ENCODE results near the gene SLC13A3. TPM values are rescaled to one million over a fixed set of nuclear protein-coding genes. Genes with fewer than 3 reads are reported as not detected.

The SLC13A3 gene
- total and polyA plus RNA-seq, 4 donors, result 1.5 to 10.7 (median 8.3) TPM

- 60% methylated on average over 2 of the region's 2 CpGs for WGBS
- H3K9ac ChIP-seq (ENCODE audit: low read depth in 1 of 2, low read length in 2 of 2), result no peak overlapping the region
- no peaks in the 10 kb centered on the region for H3K9me3 ChIP-seq (ENCODE audit: control insufficient read depth in 4 of 4, low read length in 3 of 4)
- H3K27me3 ChIP-seq (ENCODE audit: control insufficient read depth in 4 of 4, insufficient read depth in 4 of 4, low read length in 3 of 4), result no peaks in the 10 kb centered on the region
- H3K4me3 ChIP-seq (ENCODE audit: low read depth in 1 of 3, low read length in 3 of 3), result no peak overlapping the region
- H3K36me3 ChIP-seq (ENCODE audit: control insufficient read depth in 4 of 4, insufficient read depth in 3 of 4, low read depth in 1 of 4, low read length in 3 of 4), result no peaks in the 10 kb centered on the region
- no peak overlapping the region for H3K27ac ChIP-seq (ENCODE audit: low read depth in 1 of 2, low read length in 2 of 2)
- TF ChIP-seq, protein P1, sequence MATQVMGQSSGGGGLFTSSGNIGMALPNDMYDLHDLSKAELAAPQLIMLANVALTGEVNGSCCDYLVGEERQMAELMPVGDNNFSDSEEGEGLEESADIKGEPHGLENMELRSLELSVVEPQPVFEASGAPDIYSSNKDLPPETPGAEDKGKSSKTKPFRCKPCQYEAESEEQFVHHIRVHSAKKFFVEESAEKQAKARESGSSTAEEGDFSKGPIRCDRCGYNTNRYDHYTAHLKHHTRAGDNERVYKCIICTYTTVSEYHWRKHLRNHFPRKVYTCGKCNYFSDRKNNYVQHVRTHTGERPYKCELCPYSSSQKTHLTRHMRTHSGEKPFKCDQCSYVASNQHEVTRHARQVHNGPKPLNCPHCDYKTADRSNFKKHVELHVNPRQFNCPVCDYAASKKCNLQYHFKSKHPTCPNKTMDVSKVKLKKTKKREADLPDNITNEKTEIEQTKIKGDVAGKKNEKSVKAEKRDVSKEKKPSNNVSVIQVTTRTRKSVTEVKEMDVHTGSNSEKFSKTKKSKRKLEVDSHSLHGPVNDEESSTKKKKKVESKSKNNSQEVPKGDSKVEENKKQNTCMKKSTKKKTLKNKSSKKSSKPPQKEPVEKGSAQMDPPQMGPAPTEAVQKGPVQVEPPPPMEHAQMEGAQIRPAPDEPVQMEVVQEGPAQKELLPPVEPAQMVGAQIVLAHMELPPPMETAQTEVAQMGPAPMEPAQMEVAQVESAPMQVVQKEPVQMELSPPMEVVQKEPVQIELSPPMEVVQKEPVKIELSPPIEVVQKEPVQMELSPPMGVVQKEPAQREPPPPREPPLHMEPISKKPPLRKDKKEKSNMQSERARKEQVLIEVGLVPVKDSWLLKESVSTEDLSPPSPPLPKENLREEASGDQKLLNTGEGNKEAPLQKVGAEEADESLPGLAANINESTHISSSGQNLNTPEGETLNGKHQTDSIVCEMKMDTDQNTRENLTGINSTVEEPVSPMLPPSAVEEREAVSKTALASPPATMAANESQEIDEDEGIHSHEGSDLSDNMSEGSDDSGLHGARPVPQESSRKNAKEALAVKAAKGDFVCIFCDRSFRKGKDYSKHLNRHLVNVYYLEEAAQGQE (IDR thresholded peaks at IDR 0.05), result no peak
- TF ChIP-seq MAX (IDR thresholded peaks at IDR 0.05) (no peak), RXRA (IDR thresholded peaks at IDR 0.05) (no peak), SP1 (IDR thresholded peaks at IDR 0.05) (no peak), TAF1 (conservative IDR thresholded peaks at IDR 0.05) (no peak), NR2F2 (IDR thresholded peaks at IDR 0.05) (no peak), HNF4A (conservative IDR thresholded peaks at IDR 0.05) (no peak), GABPA (IDR thresholded peaks at IDR 0.05 in 1 of 2, conservative IDR thresholded peaks at IDR 0.05 in 1 of 2) (no peak), FOXA2 (IDR thresholded peaks at IDR 0.05) (no peak), YY1 (IDR thresholded peaks at IDR 0.05) (no peak), EGR1 (IDR thresholded peaks at IDR 0.05; ENCODE audit: low read depth in 2 of 2) (no peak), ATF3 (IDR thresholded peaks at IDR 0.05) (no peak), RAD21 (IDR thresholded peaks at IDR 0.05) (no peak)
- TF ChIP-seq, protein P2, sequence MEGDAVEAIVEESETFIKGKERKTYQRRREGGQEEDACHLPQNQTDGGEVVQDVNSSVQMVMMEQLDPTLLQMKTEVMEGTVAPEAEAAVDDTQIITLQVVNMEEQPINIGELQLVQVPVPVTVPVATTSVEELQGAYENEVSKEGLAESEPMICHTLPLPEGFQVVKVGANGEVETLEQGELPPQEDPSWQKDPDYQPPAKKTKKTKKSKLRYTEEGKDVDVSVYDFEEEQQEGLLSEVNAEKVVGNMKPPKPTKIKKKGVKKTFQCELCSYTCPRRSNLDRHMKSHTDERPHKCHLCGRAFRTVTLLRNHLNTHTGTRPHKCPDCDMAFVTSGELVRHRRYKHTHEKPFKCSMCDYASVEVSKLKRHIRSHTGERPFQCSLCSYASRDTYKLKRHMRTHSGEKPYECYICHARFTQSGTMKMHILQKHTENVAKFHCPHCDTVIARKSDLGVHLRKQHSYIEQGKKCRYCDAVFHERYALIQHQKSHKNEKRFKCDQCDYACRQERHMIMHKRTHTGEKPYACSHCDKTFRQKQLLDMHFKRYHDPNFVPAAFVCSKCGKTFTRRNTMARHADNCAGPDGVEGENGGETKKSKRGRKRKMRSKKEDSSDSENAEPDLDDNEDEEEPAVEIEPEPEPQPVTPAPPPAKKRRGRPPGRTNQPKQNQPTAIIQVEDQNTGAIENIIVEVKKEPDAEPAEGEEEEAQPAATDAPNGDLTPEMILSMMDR (IDR thresholded peaks at IDR 0.05; ENCODE audit: low read depth, low read length, missing input control), result no peak
- TF ChIP-seq, protein P3, sequence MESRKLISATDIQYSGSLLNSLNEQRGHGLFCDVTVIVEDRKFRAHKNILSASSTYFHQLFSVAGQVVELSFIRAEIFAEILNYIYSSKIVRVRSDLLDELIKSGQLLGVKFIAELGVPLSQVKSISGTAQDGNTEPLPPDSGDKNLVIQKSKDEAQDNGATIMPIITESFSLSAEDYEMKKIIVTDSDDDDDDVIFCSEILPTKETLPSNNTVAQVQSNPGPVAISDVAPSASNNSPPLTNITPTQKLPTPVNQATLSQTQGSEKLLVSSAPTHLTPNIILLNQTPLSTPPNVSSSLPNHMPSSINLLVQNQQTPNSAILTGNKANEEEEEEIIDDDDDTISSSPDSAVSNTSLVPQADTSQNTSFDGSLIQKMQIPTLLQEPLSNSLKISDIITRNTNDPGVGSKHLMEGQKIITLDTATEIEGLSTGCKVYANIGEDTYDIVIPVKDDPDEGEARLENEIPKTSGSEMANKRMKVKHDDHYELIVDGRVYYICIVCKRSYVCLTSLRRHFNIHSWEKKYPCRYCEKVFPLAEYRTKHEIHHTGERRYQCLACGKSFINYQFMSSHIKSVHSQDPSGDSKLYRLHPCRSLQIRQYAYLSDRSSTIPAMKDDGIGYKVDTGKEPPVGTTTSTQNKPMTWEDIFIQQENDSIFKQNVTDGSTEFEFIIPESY (IDR thresholded peaks at IDR 0.05), result no peak
- no peak for DNase-seq (ENCODE audit: low spot score)
- no peaks in the 10 kb centered on the region for H3K4me1 ChIP-seq (ENCODE audit: control insufficient read depth in 4 of 4, insufficient read depth in 4 of 4, low read length in 3 of 4)
These were observed 56.5 kb downstream of the SLC13A3 start for GRCh38 chr20:46594725-46595124.

Data from liver (tissue), 9 donors.